SH-SY5Y (cell line): ENCODE results near the gene PLB1.

Source experiments
- GATA2 ChIP-seq: IDR thresholded peaks from 2 replicates; pipeline ENCODE4 v1.6.1; 2011; ENCODE audit warnings: mild to moderate bottlenecking, low read depth, low read length
- GATA3 ChIP-seq: IDR thresholded peaks from 2 replicates; pipeline ENCODE4 v1.6.1; 2011; ENCODE audit warnings: low read depth, mild to moderate bottlenecking, low read length, moderate library complexity

DNA sequence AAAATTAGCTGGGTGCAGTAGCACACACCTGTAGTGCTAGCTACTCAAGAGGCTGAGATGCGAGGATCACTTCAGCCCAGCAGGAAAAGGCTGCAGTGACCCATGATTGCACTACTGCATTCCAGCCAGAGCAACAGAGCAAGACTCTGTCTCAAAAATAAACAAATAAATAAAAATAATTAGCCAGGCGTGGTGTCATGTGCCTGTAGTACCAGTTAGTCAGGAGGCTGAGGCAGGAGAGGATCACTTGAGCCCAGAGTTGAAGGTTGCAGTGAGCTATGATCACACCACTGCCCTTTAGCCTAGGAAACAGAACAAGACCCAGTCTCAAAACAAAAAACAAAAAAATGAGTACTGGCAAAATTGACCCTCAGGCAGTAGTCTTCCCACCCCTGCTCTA, 193.9 kb downstream of the PLB1 start:
- TF ChIP-seq GATA3 (no peak), GATA2 (no peak)
